NCI-H2196 (cell line): ENCODE results near the gene LIM2.
"Not testable (repeated sequence)": the region's sequence is repeated elsewhere in the genome, so short reads cannot be mapped to it uniquely, and the experiment has no call there.

Experiments used
- DNase-seq: peaks from one replicate; lab custom pipeline; 2025; ENCODE audit not compliant: unreplicated experiment; lab: John Stamatoyannopoulos, UW

LIM2 gene

DNA sequence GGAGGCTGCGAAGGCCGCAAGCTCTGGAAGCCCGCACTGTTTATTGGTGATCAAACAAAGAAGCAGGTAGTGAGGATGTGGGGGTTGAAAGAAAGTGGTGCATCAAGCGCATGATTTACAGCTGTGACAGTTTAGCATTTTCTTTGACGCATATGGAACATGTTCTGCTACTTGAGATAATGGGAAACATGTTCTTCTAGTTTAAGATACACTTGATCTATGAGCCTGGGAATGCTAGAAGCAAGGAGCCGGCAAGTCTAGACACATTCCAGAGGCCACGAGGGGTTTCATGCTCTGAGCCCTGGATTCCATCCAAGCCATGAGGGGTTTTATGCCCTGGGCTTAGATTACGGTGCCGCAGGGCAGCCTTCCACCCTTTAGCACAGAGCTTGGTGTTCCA is 9.7 kb upstream of the LIM2 start:
- not testable (repeated sequence) for DNase-seq

DNA sequence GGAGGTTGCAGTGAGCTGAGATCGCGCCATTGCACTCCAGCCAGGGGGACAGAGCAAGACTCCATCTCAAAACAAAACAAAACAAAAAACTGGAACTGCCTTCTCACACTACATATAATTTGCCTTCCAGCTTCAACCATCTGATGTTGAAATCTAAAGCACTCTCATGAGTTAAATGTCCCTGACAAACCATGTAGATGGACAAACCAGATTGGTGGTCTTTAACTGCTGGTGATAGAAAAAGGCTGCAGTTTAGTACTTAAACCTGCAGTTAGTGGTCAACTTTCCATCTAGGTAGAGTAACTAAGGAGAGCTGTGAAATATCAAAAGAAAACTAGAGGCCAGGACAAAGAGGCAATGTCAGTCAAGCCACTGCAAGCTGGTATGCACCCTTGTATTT is 8.4 kb upstream of the LIM2 start:
- DNase-seq = no peak

DNA sequence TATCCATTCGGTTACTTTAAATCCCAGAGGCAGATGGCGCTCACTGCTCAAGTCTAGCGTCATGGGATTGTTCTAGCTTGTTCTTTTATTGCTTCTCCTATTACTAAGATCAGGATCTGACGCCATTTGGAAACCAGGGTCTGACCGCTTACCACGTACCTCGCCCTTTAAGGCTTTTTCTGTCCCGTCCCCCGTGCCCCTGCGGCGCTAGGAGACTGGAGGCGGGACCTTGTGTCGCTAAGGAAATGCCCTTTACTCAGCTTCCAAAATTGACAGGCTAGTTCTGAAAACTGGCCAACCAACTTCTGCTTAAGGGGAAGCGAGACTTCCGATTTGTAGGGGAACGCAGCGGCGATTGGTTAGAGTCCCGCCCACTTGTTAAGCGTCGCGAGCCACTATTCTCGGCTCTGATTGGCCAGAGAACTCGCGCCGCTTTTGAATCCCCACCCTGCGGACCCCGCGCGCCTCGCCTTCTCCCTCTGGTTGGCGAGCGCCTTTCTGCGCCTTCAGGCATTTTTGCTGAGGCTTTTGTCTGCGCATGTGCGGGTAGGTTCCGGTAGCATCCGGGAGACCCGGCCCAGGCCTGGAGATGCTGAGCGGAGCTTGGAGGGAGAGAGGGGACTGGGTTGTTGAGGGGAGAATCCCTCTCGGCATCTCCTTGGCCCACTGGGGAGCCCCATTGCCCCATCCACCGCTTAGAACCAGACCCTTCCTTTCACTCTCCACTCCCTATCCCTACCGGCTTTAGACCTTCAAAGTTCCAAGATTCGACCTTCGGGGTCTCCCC is 6.5 kb upstream of the LIM2 start:
- no peak for DNase-seq

DNA sequence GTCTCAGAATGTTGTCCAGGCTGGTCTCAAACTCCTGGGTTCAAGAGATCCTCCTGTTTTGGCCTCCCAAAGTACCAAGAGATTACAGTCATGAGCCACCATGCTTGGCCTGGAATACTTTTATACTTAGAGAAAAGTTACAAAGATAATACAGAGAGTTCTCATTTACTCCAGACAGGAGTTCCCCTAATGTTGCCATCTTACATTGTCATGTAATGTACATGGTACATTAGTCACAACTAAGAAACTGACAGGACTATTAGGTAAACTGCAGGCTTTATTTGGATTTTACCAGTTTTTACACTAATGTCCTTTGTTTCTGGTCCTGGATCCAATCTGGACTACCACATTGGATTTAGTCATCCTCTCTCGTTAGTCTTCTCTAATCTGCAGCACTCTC is 4.9 kb upstream of the LIM2 start:
- no peak for DNase-seq

DNA sequence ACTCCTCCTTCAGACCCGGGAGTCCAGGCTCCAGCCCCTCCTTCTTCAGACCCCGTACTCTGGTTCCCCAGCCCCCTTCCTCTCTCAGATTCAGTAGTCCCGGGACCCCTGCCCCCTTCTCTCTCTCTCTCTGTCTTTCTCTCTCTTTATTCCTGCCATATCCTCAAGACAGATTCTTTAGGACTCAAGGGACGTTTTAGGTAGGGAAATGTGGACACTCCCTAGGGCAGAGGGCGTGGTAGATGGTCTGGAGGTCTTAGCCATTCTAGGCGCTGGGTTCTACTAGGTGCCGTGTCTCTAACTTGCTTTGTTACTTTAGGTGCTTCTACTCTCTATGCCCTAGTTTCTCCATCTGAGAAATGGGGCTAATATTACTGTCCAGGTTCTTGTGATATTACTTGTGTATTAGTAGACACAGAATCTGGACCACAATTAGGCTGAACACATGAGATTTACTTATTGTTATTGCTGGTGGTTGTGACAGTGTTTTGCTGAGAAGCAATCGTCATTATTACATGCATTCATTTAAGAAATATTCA is 3.4 kb upstream of the LIM2 start:
- DNase-seq = no peak

DNA sequence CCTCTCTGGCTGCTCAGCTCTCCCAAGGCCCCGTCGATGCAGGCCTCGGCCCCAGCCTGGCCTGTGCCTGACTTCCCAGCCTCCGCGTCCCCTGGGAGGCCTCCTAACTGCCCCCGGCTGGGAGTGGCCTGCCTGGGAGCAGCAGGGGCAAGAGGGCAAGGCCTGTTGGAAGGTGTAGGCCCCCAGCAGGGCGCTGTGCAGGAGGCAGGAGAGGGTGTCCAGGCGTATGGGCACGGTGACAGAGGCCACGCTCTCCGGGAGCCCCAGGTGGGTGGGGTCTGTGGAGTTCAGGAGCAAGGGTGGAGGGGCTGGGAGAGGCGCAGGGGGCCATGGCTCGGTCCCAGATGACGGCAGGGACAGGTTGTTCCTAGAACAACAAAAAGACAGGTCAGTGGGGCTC is 1.4 kb upstream of the LIM2 start:
- no peak for DNase-seq

DNA sequence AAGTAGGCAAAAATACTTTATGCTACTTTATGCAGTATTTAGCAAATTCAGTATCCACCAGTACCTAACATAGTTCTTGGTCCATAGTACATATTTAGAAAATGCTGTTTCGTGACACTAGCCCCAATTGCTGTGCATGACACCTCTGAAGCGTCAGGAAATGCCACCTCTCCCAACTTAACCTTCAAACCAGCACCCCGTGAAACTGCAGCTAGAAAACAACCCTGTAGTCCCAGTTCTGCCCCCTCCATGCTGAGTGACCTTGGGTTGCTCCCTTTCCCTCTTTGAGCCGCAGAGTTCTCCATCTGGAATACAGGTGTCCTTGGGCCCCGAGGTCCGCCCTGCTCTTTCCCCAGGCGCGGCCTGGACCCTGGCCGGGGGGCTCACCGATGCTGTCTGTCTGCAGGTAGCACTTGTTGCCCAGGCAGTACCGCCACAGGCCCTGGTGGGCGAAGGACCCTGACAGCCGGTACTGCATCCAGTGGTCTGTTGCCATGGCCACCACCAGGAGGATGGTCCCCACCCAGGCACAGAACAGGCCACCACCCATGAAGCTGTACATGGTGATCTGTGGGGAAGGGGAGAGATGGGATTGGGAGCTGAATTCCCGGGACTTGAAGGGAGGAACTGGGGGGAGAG is 773 bp downstream of the LIM2 start:
- no peak for DNase-seq

DNA sequence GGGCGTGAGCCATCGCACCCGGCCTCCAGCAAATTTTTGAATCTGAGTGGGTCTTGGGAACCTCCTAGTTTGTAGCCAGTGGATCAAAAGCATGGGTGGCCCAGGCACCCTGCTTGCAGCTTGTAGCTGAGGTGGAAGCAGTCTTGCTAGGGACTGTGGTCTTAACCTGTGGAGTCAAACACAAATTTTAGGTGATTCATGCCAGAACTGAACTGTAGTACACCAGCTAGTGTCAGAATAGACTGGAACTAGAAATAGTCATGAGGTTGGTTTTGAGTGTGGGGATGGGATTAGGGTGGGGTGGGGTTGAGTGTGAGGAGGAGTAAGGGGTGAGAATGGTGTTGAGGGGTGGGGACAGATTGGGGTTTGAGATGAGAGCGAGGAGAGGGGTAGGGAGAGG is 5.8 kb downstream of the LIM2 start:
- DNase-seq = no peak

DNA sequence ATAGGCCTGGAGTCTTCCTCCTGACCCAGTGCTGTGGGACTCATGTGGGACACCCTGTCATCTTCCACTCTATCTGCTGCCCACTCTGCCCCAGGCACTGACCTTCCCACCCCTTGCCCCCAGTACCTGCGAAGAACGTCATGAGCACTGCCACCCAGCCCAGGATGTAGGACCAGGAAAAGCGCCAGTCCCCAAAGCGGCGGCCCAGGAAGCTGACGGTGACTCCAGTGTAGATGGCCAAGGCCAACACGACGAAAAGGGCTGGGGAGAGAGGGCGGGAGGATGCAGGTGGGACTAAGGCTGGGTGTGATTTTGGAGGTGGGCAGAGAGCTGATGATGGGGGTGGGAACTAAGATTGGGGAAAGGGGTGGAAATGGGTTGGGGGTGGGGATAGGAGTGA is 7.4 kb downstream of the LIM2 start:
- no peak for DNase-seq

DNA sequence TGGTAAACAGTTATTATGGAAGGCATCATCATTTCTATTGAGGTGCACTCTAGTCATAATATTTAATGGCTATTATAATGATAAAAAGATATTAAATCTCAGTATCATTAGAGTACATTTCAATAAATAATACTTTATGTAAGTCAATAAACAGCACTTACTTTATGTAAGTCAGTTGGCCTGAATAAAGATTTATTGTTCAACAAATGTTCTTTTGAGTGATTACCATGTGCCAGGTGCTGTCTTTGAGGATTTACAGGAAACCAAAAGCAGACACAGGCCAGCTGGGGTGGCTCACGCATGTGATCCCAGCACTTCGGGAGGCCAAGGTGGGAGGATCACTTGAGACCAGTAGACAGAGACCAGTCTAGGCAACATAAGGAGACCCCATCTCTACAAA is 10.4 kb downstream of the LIM2 start:
- no peak for DNase-seq

DNA sequence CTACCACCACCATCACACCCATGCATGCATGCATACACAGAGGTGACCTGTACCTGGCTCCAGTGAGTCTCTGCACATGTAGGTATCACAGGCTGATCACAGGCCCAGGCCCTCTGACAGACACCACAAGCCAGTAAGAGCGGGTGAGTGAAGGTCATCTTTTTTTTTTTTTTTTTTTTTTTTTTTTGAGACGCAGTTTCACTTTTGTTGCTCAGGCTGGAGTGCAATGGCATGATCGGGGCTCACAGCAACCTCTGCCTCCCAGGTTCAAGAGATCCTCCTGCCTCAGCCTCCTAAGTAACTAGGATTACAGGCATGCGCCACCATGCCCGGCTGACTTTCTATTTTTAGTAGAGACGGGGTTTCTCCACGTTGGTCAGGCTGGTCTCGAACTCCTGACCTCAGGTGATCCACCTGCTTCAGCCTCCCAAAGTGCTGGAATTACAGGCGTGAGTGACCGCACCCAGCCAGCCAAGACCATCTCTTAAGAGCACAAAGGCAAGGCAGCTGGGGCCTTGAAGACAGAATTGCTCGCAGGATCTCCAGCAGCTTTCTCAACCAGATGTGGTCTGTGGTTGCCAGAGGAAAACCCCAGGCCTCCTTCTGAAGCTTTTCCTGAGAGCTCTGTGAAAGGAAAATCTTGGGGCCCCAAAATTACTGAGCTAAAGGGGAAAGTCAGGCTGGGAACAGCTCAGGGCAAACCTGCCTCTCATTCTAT is 12.1 kb downstream of the LIM2 start:
- DNase-seq = no peak

DNA sequence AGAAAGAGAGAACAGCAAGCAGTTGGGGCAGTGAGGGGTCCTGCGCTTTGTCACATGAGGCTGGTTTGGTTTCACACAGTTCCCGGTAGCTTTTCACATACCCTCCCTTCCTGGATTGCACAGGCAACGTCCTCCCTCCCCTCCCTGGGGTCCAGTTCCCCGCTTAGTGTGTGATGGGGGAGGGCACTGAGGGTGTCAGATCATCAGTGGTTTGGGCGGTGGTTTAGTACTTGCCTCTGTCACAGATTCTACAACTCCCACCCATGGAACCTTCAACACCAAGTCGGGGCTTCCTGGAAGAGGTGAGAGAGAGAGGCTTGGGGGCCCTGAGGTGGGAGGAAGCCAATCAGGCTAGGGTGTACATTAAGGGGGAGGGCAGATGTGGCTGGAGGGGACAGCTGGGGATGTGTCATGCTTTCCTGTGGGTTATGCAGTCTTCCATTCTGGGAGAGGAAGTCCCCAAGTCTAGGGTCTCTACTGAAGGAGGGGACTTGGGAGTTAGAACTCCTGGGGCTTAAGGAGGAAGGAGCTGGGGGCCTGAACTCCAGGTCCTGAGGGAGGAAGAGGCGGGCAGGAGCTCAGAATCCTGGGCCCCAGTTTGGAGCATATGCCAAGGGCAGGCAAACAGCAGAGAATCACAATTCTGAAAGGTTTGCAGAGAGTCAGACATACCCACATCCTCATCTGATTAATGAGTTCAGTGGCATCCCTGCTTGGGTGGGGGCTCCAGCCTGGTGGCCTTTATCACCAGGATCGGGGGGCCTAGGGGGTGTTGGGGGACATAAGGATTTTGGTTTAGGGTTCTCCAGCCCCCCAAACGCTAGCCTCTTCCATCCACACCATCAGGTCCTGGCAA is 14.9 kb downstream of the LIM2 start, which contains the start of gene NKG7:
TSS of gene NKG7 (minus strand) at position 6 of the 856 bp plus-strand sequence. CDS start 119 bp downstream, outside the sequence.
- no peak for DNase-seq

DNA sequence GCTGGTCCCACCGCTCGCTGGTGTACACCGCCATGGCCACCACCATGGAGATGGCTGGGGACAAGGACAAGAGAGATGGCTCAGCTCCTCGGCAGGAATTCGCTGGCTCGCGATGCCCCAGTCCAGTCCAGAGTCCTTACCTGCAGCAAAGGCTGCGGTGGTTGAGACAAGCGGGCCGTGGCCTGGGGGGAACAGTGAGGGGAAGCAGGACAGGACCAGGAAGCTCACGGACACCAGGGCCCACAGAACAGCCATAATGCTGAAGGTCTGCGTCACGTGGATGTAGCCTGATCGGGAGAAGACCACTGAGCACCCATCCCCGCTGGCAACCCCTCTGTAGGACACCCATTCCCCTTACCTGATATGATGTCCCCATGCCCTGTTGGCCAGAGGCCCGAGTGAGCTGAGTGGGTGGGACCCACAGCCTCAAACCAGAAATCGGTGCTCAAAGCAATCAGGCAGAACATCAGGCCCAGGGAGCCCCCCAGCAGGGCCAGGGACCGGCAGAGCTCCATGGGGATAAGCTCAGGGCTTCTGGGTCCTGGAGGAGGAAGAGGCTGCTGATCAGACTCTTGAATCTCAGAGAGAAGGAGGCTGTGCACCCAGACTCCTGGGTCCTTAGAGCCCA is 15.6 kb downstream of the LIM2 start:
- DNase-seq = no peak

DNA sequence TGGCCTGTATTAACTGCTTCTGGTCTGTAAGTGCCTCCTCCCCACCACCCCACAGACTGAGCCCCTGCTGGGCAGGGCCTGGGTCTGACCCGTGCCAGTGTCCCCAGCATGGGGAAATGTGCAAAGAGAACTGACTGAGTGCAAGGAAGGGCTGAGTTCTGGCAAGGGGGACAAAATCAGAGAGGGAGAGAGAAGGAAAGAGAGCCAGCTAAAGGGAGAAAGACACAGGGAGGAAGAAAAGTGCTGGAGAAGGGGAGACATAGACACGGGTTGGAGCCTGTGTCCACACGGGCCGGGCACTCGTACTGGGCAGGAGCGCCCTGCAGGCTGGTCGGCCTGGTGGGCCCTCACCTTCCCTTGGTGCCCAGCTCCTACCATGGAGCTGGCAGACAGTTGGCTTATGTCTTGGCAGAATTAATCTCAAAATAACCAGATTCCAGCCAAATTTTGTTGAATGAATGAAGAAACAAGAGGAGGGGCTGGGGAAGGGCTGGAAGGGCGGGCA is 16.5 kb downstream of the LIM2 start:
- DNase-seq = no peak

DNA sequence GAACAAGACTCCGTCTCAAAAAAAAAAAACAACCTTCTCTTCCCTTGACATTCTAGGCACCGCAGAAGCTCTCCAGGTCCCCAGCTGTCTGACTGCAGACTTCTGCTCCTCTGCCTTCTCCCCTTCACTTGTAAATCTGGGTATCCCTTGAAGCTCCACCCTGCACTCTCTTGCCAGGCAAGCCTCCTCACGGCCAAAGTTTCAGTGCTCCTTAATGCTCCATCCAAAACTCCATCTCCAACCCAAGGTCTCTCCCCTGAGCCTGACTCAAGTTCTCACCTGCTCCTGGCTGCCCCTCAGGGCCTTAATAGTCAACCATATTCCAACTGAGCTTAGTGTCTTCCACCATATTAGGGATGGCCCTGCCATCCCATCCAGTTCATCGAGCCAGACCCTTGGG is 17.5 kb downstream of the LIM2 start:
- no peak for DNase-seq

DNA sequence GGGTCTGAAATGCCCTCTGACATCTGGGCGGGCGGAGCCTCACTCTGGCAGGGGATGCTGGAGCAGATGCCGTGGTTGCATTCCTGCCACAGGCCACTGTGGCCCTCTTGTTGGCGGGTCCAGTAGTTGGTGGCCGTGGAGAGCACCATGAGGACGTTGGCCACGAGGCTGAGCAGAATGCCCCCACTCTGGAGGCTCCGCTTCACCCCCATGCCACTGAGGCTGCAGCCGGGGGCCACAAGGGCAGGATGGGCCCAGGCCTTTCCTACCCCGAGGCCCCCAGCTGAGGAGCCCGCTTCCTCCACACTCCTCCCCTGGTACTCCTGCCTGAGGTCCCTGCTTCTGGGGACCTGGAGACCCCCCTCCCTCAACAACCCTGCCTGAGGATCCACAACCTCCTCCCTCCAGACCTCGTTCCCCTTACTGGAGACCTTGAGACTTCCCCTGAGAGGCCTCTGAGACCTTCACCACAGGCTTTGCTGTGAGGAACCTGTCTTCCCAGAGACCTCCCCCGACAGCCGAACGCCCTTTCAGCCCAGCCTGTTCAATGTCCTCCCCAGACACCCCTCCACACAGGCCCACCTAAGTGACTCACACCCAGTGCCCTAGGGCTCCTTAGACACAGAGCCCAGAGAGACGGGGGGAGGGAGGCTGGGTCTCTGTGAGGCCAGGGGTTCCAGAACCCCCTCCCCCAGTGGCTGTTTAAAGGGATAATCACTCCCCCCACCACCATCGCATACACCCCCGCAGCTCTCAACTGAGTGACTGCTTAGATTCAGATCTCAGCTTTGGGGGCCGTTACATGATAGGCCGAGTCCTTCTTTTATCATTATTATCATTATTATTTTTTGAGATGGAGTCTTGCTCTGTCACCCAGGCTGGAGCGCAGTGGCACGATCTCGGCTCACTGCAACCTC is 19.1 kb downstream of the LIM2 start, which contains the start of gene CLDND2:
TSS of gene CLDND2 (minus strand) at position 638 of the 917 bp plus-strand sequence. CDS start at position 212, 426 bp downstream.
- no peak for DNase-seq

DNA sequence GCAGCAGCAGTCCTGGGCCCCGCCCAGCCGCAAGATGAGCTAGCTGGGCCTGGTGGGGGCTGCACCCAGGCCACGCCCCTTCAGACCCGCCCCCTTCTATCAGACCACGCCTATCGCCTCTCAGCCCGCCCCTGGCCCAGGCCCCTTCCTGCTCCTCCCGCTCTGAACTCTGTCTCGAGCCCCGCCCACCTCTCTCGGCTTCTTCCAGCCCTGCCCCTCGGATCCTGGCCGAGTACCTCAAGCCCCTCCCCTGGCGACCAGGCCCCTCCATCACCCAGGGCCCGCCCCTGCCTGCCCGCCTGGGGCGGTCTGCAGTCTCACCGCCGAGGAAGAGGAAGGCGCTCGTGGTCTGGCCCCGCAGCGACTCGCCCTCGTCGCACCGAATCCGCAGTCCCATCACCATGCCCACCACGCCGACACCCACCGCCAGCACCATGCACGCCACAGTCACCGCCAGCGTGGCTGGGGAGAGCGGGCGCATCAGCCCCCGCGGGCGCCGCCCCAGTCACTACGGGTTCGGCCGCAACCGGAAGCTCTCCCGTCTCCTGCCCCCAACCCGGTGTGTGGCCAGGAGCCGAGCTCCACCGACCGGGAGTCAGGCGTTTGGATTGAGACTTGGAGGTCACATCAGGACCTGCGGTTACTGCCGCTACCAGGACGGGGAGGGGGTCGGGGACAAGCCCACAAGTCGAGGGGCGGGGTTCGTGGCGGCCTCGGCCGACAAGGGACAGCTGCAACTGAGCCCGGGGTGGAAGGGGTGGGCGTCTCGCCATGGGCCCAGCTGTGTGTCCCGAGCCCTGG is 20.0 kb downstream of the LIM2 start:
- DNase-seq = no peak

DNA sequence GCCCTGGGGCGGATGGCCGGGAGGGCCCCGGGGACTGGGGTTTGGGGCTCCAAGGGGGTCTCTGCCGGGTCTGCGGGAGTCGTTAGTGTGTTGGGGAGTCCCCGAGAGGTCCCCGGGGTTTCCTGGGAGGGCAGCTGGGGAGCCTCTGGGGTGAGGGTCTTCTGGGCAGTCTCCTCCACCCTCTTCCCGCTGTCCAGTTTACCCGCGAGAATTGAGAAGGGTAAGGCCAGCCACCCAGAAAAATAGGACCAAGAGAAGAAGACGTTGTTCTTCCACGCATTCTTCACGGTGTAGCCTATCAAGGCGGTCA is 20.6 kb downstream of the LIM2 start:
- no peak for DNase-seq
